PFSK-1 (cell line): ENCODE results near the gene ABCC6.

Source experiments
- SIN3A ChIP-seq: IDR thresholded peaks from 2 replicates; pipeline ENCODE4 v1.6.1; 2012; ENCODE audit warnings: mild to moderate bottlenecking, low read length, moderate library complexity, borderline replicate concordance; ENCODE audit not compliant: insufficient read depth
- TF ChIP-seq, protein P1 (sequence below), 2 experiments: IDR thresholded peaks; 2 replicates each; pipeline versions ENCODE4 v1.6.1 to v1.8.0; 2011 to 2012; ENCODE audit warnings: low read depth in 2 of 2, low read length in 2 of 2, control low read depth in 1 of 2, inconsistent platforms in 1 of 2, mild to moderate bottlenecking in 1 of 2, moderate library complexity in 1 of 2; ENCODE audit not compliant: insufficient read depth in 1 of 2

- no peak for TF ChIP-seq SIN3A
- TF ChIP-seq, protein P1, sequence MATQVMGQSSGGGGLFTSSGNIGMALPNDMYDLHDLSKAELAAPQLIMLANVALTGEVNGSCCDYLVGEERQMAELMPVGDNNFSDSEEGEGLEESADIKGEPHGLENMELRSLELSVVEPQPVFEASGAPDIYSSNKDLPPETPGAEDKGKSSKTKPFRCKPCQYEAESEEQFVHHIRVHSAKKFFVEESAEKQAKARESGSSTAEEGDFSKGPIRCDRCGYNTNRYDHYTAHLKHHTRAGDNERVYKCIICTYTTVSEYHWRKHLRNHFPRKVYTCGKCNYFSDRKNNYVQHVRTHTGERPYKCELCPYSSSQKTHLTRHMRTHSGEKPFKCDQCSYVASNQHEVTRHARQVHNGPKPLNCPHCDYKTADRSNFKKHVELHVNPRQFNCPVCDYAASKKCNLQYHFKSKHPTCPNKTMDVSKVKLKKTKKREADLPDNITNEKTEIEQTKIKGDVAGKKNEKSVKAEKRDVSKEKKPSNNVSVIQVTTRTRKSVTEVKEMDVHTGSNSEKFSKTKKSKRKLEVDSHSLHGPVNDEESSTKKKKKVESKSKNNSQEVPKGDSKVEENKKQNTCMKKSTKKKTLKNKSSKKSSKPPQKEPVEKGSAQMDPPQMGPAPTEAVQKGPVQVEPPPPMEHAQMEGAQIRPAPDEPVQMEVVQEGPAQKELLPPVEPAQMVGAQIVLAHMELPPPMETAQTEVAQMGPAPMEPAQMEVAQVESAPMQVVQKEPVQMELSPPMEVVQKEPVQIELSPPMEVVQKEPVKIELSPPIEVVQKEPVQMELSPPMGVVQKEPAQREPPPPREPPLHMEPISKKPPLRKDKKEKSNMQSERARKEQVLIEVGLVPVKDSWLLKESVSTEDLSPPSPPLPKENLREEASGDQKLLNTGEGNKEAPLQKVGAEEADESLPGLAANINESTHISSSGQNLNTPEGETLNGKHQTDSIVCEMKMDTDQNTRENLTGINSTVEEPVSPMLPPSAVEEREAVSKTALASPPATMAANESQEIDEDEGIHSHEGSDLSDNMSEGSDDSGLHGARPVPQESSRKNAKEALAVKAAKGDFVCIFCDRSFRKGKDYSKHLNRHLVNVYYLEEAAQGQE (IDR thresholded peaks at IDR 0.05; ENCODE audit: insufficient read depth in 1 of 2, low read depth in 2 of 2, low read length in 2 of 2): no peak
Measured at GRCh38 chr16:16131659-16132058, 91.6 kb downstream of the ABCC6 start.
